Glomerular visceral epithelial cell (primary cell): ENCODE data around the gene FBP1.
"Not testable (repeated sequence)": the region's sequence is repeated elsewhere in the genome, so short reads cannot be mapped to it uniquely, and the experiment has no call there.

ENCODE experiments used
- DNase-seq: peaks from one replicate; pipeline ENCODE4 v3.0.0-alpha.2; 2016; ENCODE audit errors: extremely low spot score

FBP1 gene

DNA sequence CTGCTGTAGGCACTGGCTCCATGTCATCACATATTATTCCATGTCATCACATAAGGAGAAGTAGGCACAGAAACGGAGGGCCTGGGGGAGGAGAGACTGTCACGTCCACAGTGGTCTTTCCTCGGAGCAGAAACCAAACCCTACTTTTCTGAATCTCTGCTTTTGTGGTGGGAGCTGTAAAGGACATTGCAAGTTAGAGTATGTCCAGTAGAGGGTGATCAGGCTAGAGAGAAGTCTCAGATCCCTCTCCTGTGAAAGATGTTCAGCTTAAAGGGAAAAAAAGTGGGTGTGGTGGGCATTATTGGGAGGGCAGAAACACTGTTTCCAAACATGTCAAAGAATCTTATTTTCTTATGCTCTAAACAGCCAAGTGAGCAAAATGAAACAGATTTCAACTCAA, 26.3 kb downstream of the FBP1 start:
- no peak for DNase-seq

- DNase-seq: no peak
Observed at GRCh38 chr9:94612071-94612470, 27.2 kb downstream of the FBP1 start.

- DNase-seq: peak; percentile 22
Observed at GRCh38 chr9:94611638-94612068, 27.7 kb downstream of the FBP1 start.

- DNase-seq: no peak
Observed at GRCh38 chr9:94610181-94610606, 29.1 kb downstream of the FBP1 start.

DNA sequence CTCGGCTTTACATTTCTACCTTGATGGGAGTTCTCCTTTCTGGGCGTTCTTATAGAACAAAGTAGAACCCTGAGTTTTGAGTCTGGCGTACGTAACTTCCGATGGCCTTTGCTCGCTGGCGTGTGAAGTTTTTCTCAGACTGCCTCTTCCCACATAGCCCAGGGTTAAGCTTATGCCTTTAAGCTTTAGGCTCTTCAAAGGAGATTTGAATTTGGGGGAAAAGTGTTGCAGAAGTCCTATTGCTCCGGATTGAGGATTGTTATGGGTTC, 32.0 kb downstream of the FBP1 start:
- no peak for DNase-seq

DNA sequence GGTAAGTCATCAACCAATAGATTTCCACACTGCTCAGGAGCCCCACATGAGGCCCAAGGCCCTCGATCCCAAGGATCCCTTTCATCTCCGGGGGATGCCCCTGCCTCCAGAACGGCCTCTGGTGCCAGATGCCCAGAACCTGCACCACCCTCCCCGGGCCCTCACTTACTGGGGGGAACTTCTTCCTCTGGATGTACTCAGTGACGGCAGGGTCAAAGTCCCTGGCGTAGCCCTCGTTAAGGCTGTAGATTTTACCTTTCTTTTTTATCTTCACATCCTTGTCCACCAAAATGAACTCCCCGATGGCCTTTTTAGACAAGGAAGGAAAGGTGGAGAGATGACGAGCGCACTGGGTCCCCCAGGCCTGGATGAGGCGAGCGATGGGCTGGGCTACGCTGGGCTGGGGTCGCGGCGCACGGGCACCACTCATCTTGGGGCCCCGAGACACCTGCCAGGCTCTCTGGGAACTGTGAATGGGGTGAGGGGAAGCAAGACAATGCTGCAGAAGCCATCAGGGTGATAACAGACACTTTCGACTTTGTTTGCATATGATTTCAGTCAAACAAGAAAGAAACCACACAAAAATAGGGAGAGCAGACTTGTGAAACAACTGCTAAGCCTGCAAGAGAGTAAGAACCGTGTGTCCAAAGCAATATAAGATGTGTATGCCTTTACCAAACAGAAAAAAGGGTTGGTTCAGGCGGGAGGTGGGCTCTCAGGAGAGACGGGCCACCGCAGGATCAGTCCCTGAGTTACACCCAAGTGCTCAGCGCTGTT, 32.5 kb downstream of the FBP1 start:
- no peak for DNase-seq

DNA sequence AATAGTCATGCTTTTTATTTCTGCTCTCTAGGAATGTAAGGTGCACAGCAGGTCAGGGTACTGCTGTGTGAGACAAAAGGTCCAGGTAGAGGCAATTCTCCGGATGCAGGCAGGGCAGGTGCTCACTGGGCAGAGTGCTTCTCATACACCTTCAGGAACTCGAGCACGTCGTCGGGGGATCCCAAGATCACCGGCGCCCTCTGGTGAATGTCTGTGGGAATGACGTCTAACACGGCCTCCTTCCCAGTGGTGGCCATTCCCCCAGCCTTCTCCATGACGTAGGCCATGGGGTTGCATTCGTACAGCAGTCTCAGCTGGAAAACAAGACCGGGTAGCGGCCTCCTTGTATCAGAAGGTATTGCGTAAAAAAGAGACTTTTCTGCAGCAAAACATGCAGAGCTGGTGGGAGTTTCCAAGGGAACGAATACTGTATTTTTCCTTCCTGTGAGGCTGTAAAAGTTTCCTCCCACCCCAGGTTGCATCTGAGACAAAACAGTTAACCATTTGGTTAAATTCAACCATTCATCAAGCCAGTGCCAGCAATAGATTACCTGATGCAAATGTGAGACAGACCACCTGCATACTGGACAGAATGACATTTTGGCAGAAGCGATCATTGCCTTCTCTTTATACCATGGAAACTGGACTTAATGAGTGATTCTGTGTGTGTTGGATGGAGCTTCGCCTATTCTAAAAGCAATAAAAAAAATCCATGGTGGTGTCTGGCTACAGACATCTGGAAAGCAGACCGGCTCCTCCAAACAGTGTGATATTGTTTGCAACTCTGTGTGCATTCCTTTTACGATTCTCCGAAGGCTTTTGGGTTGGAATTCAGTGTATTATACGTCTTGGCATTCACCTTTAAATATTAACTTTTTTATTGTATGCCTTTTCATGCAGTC, 35.8 kb downstream of the FBP1 start:
- DNase-seq: peak; percentile 47

DNA sequence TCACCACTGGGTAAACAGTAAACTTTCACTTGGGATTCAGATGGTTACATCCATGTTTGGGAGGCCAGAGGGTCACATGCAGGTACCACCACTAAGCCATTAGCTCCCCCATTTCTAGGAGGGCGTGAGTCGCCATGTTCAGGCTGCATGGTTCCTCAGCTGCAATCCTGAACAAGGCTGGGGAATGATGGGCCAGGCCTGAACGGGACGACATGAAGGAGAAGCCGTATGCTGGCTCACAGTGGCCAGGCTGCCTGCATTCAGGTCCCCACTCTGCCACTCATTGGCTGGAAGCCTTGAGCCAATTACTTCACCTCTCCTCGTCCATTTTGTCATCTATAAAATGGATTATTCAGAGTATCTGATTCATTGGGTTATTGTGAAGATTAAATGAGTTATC, 36.7 kb downstream of the FBP1 start:
- DNase-seq: no peak

DNA sequence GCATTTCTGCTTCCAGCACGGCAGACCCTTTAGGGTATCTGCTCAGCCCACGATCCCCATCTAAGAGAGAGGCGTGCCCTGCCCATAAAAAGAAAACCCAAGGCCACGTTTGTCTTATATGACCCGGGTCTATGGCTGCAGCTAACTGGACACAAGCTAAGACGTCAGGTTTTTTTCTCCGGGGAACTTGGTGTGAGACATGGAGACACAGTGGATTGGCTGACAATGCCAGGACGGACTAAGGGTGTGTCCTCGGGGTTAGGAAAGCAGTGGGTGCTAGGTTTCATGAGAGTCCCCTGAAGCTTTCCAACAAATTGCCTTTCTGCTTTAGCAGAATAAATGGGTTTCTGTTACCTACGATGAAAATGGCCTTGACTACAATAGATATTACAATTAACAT, 38.6 kb downstream of the FBP1 start:
- DNase-seq: no peak

GRCh38 chr9:94600258-94600657, 39.1 kb downstream of the FBP1 start:
- no peak for DNase-seq

GRCh38 chr9:94599102-94599501, 40.2 kb downstream of the FBP1 start:
- no peak for DNase-seq

- DNase-seq: no peak
Observed at GRCh38 chr9:94593459-94594345, 45.6 kb downstream of the FBP1 start, which contains the start of gene FBP2. Gene FBP2, minus strand, starts transcription at chr9:94593824. Its CDS starts 98 bp downstream, at chr9:94593726.

DNA sequence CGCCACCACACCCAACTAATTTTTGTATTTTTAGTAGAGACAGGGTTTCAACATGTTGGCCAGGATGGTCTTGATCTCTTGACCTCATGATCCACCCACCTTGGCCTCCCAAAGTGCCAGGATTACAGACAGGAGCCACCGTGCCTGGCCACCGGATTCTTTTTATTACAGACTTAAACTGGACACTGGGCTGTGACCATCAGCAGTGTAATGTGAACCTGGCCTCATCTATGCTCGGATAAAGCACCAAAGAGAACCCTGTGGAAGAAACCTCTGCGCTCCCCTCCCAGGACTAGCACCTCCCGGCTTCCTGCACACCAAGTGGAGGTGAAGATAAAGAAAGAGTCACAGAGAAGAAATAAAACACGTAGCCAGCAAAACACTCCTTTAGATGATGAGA, 46.6 kb downstream of the FBP1 start:
- DNase-seq: not testable (repeated sequence)

- DNase-seq: no peak
Observed at GRCh38 chr9:94591876-94592275, 47.4 kb downstream of the FBP1 start.

GRCh38 chr9:94591046-94591545, 48.2 kb downstream of the FBP1 start:
- not testable (repeated sequence) for DNase-seq

DNA sequence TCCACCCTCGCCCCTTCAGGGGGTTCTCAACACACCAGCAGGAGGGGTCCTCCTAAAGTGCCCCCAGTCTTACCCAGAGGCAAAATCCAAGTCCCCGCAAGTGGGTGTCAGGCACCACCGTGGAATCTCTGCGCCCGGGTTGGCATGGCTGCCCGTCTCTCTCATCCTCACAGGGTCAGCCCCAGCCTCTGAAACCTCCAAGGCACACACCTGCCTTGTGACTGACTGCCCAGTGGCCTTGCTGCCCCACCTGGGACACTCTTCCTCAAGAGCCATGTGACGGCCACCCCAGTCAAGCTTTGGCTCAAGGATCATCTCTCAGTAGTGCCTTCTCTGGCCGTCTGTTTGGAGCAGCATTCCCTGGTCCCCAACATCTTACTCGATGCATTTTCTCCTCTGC, 50.6 kb downstream of the FBP1 start:
- DNase-seq: no peak

- DNase-seq: peak; percentile 39
Observed at GRCh38 chr9:94586814-94587213, 52.5 kb downstream of the FBP1 start.

DNA sequence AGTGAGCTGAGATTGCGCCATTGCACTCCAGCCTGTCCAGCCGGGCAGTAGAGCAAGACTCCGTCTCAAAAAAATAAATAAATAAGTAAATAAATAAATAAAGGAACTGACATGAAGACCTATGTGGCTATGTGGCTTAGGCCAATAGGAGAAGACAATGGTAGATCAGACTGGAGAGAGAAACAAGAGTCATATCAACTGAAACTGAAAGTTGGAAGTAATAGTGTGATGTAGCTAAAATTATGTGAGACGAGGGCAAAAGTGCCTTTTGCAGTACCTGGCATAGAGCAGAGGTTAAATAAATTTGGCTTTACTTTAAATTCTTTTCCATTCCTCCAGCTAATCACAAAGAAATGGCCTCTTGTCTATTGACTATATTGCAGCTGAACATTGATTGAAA, 53.0 kb downstream of the FBP1 start:
- peak; percentile 4 for DNase-seq

DNA sequence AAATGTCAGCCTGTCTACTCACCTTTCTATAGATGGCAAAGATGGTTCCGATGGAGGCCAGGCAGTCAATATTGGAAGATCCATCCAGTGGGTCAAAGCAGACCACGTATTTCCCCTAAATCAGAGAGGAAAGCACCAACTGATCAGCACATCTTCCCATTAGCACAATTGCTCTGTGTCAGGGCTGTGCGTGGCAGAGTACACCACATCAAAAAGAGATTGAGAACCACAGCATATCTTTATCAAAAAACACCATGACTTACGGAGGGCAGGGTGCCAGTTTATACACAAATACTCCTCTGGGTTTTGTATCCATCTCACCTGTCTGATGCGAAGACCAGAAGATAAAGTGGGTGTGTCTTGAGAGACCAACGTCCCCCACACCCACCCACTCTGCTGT, 54.8 kb downstream of the FBP1 start:
- DNase-seq: no peak

- no peak for DNase-seq
Observed at GRCh38 chr9:94581728-94582127, 57.6 kb downstream of the FBP1 start.

GRCh38 chr9:94577571-94577970, 61.7 kb downstream of the FBP1 start:
- no peak for DNase-seq

- DNase-seq: no peak
Observed at GRCh38 chr9:94577036-94577435, 62.3 kb downstream of the FBP1 start.
